IMR-90 (cell line): ENCODE results near the gene POMT1. TPM values are rescaled to one million over a fixed set of nuclear protein-coding genes. Genes with fewer than 3 reads are reported as not detected.

Source experiments
- ATAC-seq: fragments of 200-7000 bp; cut with Tn5 transposase; 2 replicates; pipeline ENCODE4 v1.9.1; 2020; ENCODE audit warnings: low read depth, mild to moderate bottlenecking, moderate library complexity
- BruUV-seq: library from RNA; stranded (reverse); fragments of 400-500 nt; replicated peaks from 2 replicates; lab custom pipeline; 2021; lab: Mats Ljungman, UMichigan
- CTCF ChIA-PET: fragments of 300-600 bp; formaldehyde crosslinking; extraction: SDS; loops from one replicate; lab custom pipeline; 2021; ENCODE audit warnings: antibody characterized with exemption; lab: Yijun Ruan, JAX
- POLR2A ChIA-PET: fragments of 300-600 bp; sonication (Branson Sonifier 250); formaldehyde crosslinking; loops from one replicate; lab custom pipeline; 2022; ENCODE audit warnings: antibody characterized with exemption; ENCODE audit not compliant: unreplicated experiment; lab: Charles Lee
- DNase-seq: peaks from one replicate; pipeline ENCODE4 v3.0.0; 2013
- H2AFZ ChIP-seq: replicated peaks from 2 replicates; pipeline ENCODE3; 2013; ENCODE audit warnings: low read length, mild to moderate bottlenecking; ENCODE audit not compliant: poor library complexity
- H2AK5ac ChIP-seq: 2 replicates; pipeline ENCODE4 v1.6.1; 2013; ENCODE audit warnings: low read depth, low read length, inconsistent platforms
- H2AK9ac ChIP-seq: replicated peaks from 2 replicates; pipeline ENCODE3; 2013; ENCODE audit warnings: mild to moderate bottlenecking, low read depth, low read length, moderate library complexity; ENCODE audit not compliant: poor library complexity
- H2BK120ac ChIP-seq: 2 replicates; pipeline ENCODE4 v1.6.1; 2013; ENCODE audit warnings: low read depth, low read length, inconsistent platforms
- H2BK15ac ChIP-seq: 3 replicates; pipeline ENCODE4 v1.6.1; 2013; ENCODE audit warnings: low read depth, low read length, inconsistent platforms
- H2BK20ac ChIP-seq: 2 replicates; pipeline ENCODE4 v1.6.1; 2013; ENCODE audit warnings: low read depth, mild to moderate bottlenecking, inconsistent platforms, low read length, moderate library complexity
- H2BK5ac ChIP-seq: 2 replicates; pipeline ENCODE4 v1.6.1; 2013; ENCODE audit warnings: mild to moderate bottlenecking, low read depth, low read length, inconsistent platforms; ENCODE audit not compliant: poor library complexity, severe bottlenecking
- H3K14ac ChIP-seq: replicated peaks from 2 replicates; pipeline ENCODE4 v1.6.1; 2013; ENCODE audit warnings: low read depth, low read length, inconsistent platforms
- H3K18ac ChIP-seq: 2 replicates; pipeline ENCODE4 v1.6.1; 2013; ENCODE audit warnings: low read depth, low read length, control low read depth
- H3K23ac ChIP-seq: 2 replicates; pipeline ENCODE4 v1.6.1; 2013; ENCODE audit warnings: low read depth, low read length, inconsistent platforms
- H3K27ac ChIP-seq: 2 replicates; pipeline ENCODE4 v1.5.1; 2013; ENCODE audit warnings: mild to moderate bottlenecking, control low read depth, low read length; ENCODE audit not compliant: insufficient read depth
- H3K27me3 ChIP-seq: 2 replicates; pipeline ENCODE4 v1.6.1; 2013; ENCODE audit warnings: low read length; ENCODE audit not compliant: control insufficient read depth, insufficient read depth
- H3K36me3 ChIP-seq: 2 replicates; pipeline ENCODE4 v1.6.1; 2013; ENCODE audit warnings: low read length, mixed read lengths; ENCODE audit not compliant: control insufficient read depth, insufficient read depth
- H3K4ac ChIP-seq: 2 replicates; pipeline ENCODE4 v1.6.1; 2013; ENCODE audit warnings: low read depth, low read length, inconsistent platforms
- H3K4me1 ChIP-seq: 2 replicates; pipeline ENCODE4 v1.6.1; 2013; ENCODE audit warnings: low read length, mixed read lengths; ENCODE audit not compliant: control insufficient read depth, insufficient read depth
- H3K4me2 ChIP-seq: 2 replicates; pipeline ENCODE4 v1.6.1; 2013; ENCODE audit warnings: low read depth, mild to moderate bottlenecking, control low read depth, low read length, moderate library complexity
- H3K4me3 ChIP-seq: 2 replicates; pipeline ENCODE4 v1.5.1; 2013; ENCODE audit warnings: low read depth, mild to moderate bottlenecking, control low read depth, low read length, moderate library complexity; ENCODE audit not compliant: insufficient read depth
- H3K56ac ChIP-seq: 2 replicates; pipeline ENCODE4 v1.6.1; 2013; ENCODE audit warnings: low read length, inconsistent platforms; ENCODE audit not compliant: insufficient read depth; ENCODE audit errors: extremely low read depth
- H3K79me1 ChIP-seq, 2 experiments: 2 replicates each; pipeline ENCODE4 v1.6.1; 2013; ENCODE audit warnings: low read length in 2 of 2, inconsistent platforms in 1 of 2, low read depth in 1 of 2
- H3K9ac ChIP-seq: 2 replicates; pipeline ENCODE4 v1.6.1; 2013; ENCODE audit warnings: low read depth, low read length, control low read depth
- H3K9me1 ChIP-seq: 2 replicates; pipeline ENCODE4 v1.6.1; 2013; ENCODE audit warnings: low read length, inconsistent platforms; ENCODE audit not compliant: insufficient read depth
- H3K9me3 ChIP-seq: 2 replicates; pipeline ENCODE4 v1.6.1; 2013; ENCODE audit warnings: low read length; ENCODE audit not compliant: control insufficient read depth, insufficient read depth
- H4K20me1 ChIP-seq: 2 replicates; pipeline ENCODE4 v1.6.1; 2013; ENCODE audit warnings: low read length, inconsistent platforms; ENCODE audit not compliant: insufficient read depth
- H4K5ac ChIP-seq: 2 replicates; pipeline ENCODE4 v1.6.1; 2013; ENCODE audit warnings: mild to moderate bottlenecking, low read depth, low read length, control low read depth
- H4K8ac ChIP-seq, 2 experiments: 2 replicates each; pipeline ENCODE4 v1.6.1; 2013; ENCODE audit warnings: low read depth in 2 of 2, low read length in 2 of 2, control low read depth in 1 of 2, inconsistent platforms in 1 of 2
- H4K91ac ChIP-seq: 2 replicates; pipeline ENCODE4 v1.6.1; 2013; ENCODE audit warnings: low read depth, low read length, inconsistent platforms; ENCODE audit not compliant: insufficient read depth
- BHLHE40 ChIP-seq: fragments of 150-350 bp; IDR thresholded peaks from 2 replicates; pipeline ENCODE4 v1.6.1; 2016; ENCODE audit warnings: mild to moderate bottlenecking, low read depth, low read length
- CHD1 ChIP-seq: IDR thresholded peaks from 2 replicates; pipeline ENCODE4 v1.6.1; 2012; ENCODE audit warnings: low read depth, low read length, improper control_type of control experiment
- CTCF ChIP-seq: conservative IDR thresholded peaks from 2 replicates; pipeline ENCODE4 v1.5.1; 2012; ENCODE audit warnings: mild to moderate bottlenecking, low read depth, low read length, improper control_type of control experiment
- ELK1 ChIP-seq: fragments of 150-350 bp; IDR thresholded peaks from 2 replicates; pipeline ENCODE4 v1.6.1; 2016; ENCODE audit warnings: low read depth, mild to moderate bottlenecking, low read length, moderate library complexity, borderline replicate concordance
- FOS ChIP-seq: fragments of 150-350 bp; IDR thresholded peaks from 2 replicates; pipeline ENCODE4 v1.6.1; 2016; ENCODE audit warnings: low read depth, low read length
- MAZ ChIP-seq: IDR thresholded peaks from 2 replicates; pipeline ENCODE4 v1.6.1; 2012; ENCODE audit warnings: low read depth, mild to moderate bottlenecking, low read length, improper control_type of control experiment, moderate library complexity, borderline replicate concordance
- NFE2L2 ChIP-seq: fragments of 150-350 bp; IDR thresholded peaks from 2 replicates; pipeline ENCODE4 v1.6.1; 2016; ENCODE audit warnings: low read depth, mild to moderate bottlenecking, low read length
- POLR2A ChIP-seq: IDR thresholded peaks from 2 replicates; pipeline ENCODE4 v1.6.1; 2012; ENCODE audit warnings: mild to moderate bottlenecking, low read depth, low read length
- RAD21 ChIP-seq: IDR thresholded peaks from 2 replicates; pipeline ENCODE4 v1.6.1; 2012; ENCODE audit warnings: low read length, improper control_type of control experiment
- RFX5 ChIP-seq: IDR thresholded peaks from 2 replicates; pipeline ENCODE4 v1.8.0; 2012; ENCODE audit warnings: low read depth, mild to moderate bottlenecking, low read length, moderate library complexity
- SMC3 ChIP-seq: fragments of 150-350 bp; IDR thresholded peaks from 2 replicates; pipeline ENCODE4 v1.6.1; 2016; ENCODE audit warnings: low read depth, mild to moderate bottlenecking, antibody characterized with exemption, low read length, moderate library complexity
- USF2 ChIP-seq: fragments of 150-350 bp; IDR thresholded peaks from 2 replicates; pipeline ENCODE4 v1.6.1; 2017; ENCODE audit warnings: mild to moderate bottlenecking, antibody characterized with exemption, low read length, low read depth
- WGBS, 2 experiments: methylation state at CpG; one replicate each; pipeline versions ENCODE4 v1.1.5 to v1.1.7; 2013; ENCODE audit warnings: missing lambda C conversion rate in 2 of 2; ENCODE audit not compliant: insufficient read length in 1 of 2; ENCODE audit errors: extremely low coverage in 2 of 2; 5-methylcytosine and 5-hydroxymethylcytosine counted together
- dilution Hi-C: fragments of 300-500 bp; cut with HindIII; formaldehyde crosslinking; loops from one replicate; pipeline ENCODE4 v1.14.3; 2018; ENCODE audit warnings: low sequenced_read_pairs; ENCODE audit not compliant: unreplicated experiment
- in situ Hi-C: fragments of 300-500 bp; cut with MboI; formaldehyde crosslinking; loops from 3 replicates; pipeline ENCODE4 v1.14.3; 2019; ENCODE audit warnings: low sequenced_read_pairs, inconsistent platforms, mixed read lengths
- intact Hi-C: fragments of 100-400 bp; cut with micrococcal nuclease; formaldehyde crosslinking; loops from 2 replicates; pipeline ENCODE4 v1.10.0; 2022
- polyA plus RNA-seq, 3 experiments: library from polyadenylated mRNA; depleted of rRNA; stranded (reverse); fragments of >200 nt; gene quantifications; 2 replicates each; pipeline ENCODE4 v1.2.3, GENCODE V29; 2012; ENCODE audit warnings: low replicate concordance in 1 of 3
- total RNA-seq: library from RNA; depleted of rRNA; stranded (reverse); fragments of >200 nt; gene quantifications from 2 replicates; pipeline ENCODE4 v1.2.3, GENCODE V29; 2012

The POMT1 gene
- total and polyA plus RNA-seq, 2 of the 4 experiments (the other 2 are of a cell fraction) = 24.2 to 36.5 TPM

- no peak for TF ChIP-seq POLR2A
These were observed 42.5 kb downstream of the POMT1 start, which contains the start of gene PRRT1B (continued) for GRCh38 chr9:131545003-131545785.

GRCh38 chr9:131545786-131546335 lies 43.1 kb downstream of the POMT1 start:
- peak; percentile 15; the same call in 1 of the 2 replicates for ATAC-seq
- dilution Hi-C loops = no loop called here
- CTCF ChIA-PET = no interaction called here
- TF ChIP-seq CTCF (no peak), CHD1 (no peak), RFX5 (no peak), ELK1 (no peak), SMC3 (no peak), BHLHE40 (no peak), NFE2L2 (no peak), FOS (no peak), USF2 (no peak), MAZ (no peak), RAD21 (no peak)

More at GRCh38 chr9:131545786-131546335, 43.1 kb downstream of the POMT1 start:
- BruUV-seq = no TSS peak
- H3K18ac ChIP-seq = no peak overlapping the region
- H2BK5ac ChIP-seq = no peak overlapping the region
- no peak overlapping the region for H2BK15ac ChIP-seq
- H3K4me2 ChIP-seq = no peak overlapping the region; the same call in 1 of the 2 replicates
- peaks cover 45% of the 10 kb centered on the region for H3K27me3 ChIP-seq
- peak overlapping the region; percentile 24 for H2AFZ ChIP-seq
- no peaks in the 10 kb centered on the region for H3K79me1 ChIP-seq
- H2BK20ac ChIP-seq = no peak overlapping the region
- H3K14ac ChIP-seq = no peak overlapping the region
- in situ Hi-C loops (no loop called here), intact Hi-C loops (no loop called here)
- no peak overlapping the region for H2BK120ac ChIP-seq
- no peak overlapping the region for H3K4ac ChIP-seq
- no peak overlapping the region for H3K9ac ChIP-seq
- no peak overlapping the region for H2AK5ac ChIP-seq
- H4K20me1 ChIP-seq = no peaks in the 10 kb centered on the region
- WGBS, 2 experiments = 2% methylated on average over 11 of the region's 30 CpGs; no CpG with 5 or more reads in 1 of the 2 experiments
- H3K9me3 ChIP-seq = peaks cover 32% of the 10 kb centered on the region
- no peak overlapping the region for H3K4me3 ChIP-seq
- H4K91ac ChIP-seq = no peak overlapping the region
- H4K5ac ChIP-seq = no peak overlapping the region
- H3K9me1 ChIP-seq = no peaks in the 10 kb centered on the region
- H4K8ac ChIP-seq = no peak overlapping the region
- H3K23ac ChIP-seq = no peak overlapping the region; the same call in 1 of the 2 replicates
- no peaks in the 10 kb centered on the region for H3K36me3 ChIP-seq
- no peak for DNase-seq
- H3K56ac ChIP-seq = no peak overlapping the region
- peaks cover 4% of the 10 kb centered on the region; the same call in 1 of the 2 replicates for H3K4me1 ChIP-seq
- POLR2A ChIA-PET = no interaction called here
- no peak overlapping the region for H3K27ac ChIP-seq
- H2AK9ac ChIP-seq = no peak overlapping the region
